HCT116 (cell line): ENCODE results near the gene TRIM67. TPM values are rescaled to one million over a fixed set of nuclear protein-coding genes. Genes with fewer than 3 reads are reported as not detected.

Source experiments
- ATAC-seq: fragments of 200-7000 bp; cut with Tn5 transposase; 2 replicates; pipeline ENCODE4 v1.9.1; 2020; ENCODE audit warnings: mild to moderate bottlenecking, moderate library complexity
- BruUV-seq: library from RNA; stranded (reverse); fragments of 400-500 nt; replicated peaks from 2 replicates; lab custom pipeline; 2021; lab: Mats Ljungman, UMichigan
- CTCF ChIA-PET: fragments of 300-600 bp; sonication (Branson Sonifier 250); formaldehyde crosslinking; loops from one replicate; lab custom pipeline; 2021; ENCODE audit warnings: antibody characterized with exemption; lab: Charles Lee
- POLR2A ChIA-PET: fragments of 300-600, 350-600 bp; sonication (Branson Sonifier 250); formaldehyde crosslinking; loops from one replicate; lab custom pipeline; 2021; ENCODE audit warnings: antibody characterized with exemption; lab: Charles Lee
- RAD21 ChIA-PET, 2 experiments: fragments of 300-600 bp; sonication (Branson Sonifier 250); formaldehyde crosslinking; loops; one replicate each; lab custom pipeline; 2023; ENCODE audit warnings: low total read pairs in 2 of 2; ENCODE audit not compliant: uncharacterized antibody in 2 of 2, unreplicated experiment in 2 of 2, low non-redundant PET in 1 of 2; lab: Charles Lee
- DNase-seq: peaks from one replicate; pipeline ENCODE4 v3.0.0-alpha.2; 2010; ENCODE audit warnings: low read depth, low spot score
- H2AFZ ChIP-seq: fragments of 200-600 bp; shearing (Covaris generic), sonication (generic); 2 replicates; pipeline ENCODE4 v1.6.1; 2017; ENCODE audit warnings: low read depth, mixed run types, mixed read lengths, antibody characterized with exemption, low read length; ENCODE audit not compliant: poor library complexity, severe bottlenecking
- H3K27ac ChIP-seq: 2 replicates; pipeline ENCODE4 v1.5.1; 2012; ENCODE audit warnings: low read depth, low read length
- H3K27me3 ChIP-seq: fragments of 200-600 bp; sonication (generic); 2 replicates; pipeline ENCODE4 v1.6.1; 2016; ENCODE audit warnings: mixed run types, low read length, mixed read lengths; ENCODE audit not compliant: insufficient read depth
- H3K36me3 ChIP-seq, 2 experiments: fragments of 200-500 bp in 1 of 2; fragments of 200-600 bp in 1 of 2; sonication (Bioruptor generic) in 1 of 2; sonication (generic) in 1 of 2; 2 replicates each; pipeline versions ENCODE4 v1.5.1 to v1.6.1; 2014 to 2016; ENCODE audit warnings: low read length in 2 of 2, inconsistent platforms in 1 of 2, mixed read lengths in 1 of 2, mixed run types in 1 of 2; ENCODE audit not compliant: insufficient read depth in 2 of 2, control insufficient read depth in 1 of 2
- H3K4me1 ChIP-seq, 2 experiments: fragments of 200-600 bp in 1 of 2; sonication (generic) in 1 of 2; 2 replicates each; pipeline versions ENCODE4 v1.5.1 to v1.6.1; 2012 to 2017; ENCODE audit warnings: low read length in 2 of 2, inconsistent platforms in 1 of 2, mild to moderate bottlenecking in 1 of 2, mixed read lengths in 1 of 2, mixed run types in 1 of 2, moderate library complexity in 1 of 2; ENCODE audit not compliant: insufficient read depth in 2 of 2, control insufficient read depth in 1 of 2
- H3K4me2 ChIP-seq: fragments of 200-600 bp; sonication (generic); 2 replicates; pipeline ENCODE4 v1.6.1; 2017; ENCODE audit warnings: mixed run types, low read length, mixed read lengths
- H3K4me3 ChIP-seq, 2 experiments: fragments of 200-600 bp in 1 of 2; sonication (generic) in 1 of 2; replicated peaks in 1 of 2; 2 replicates each; pipeline ENCODE4 v1.5.1; 2011 to 2016; ENCODE audit warnings: low read length in 2 of 2, control low read depth in 1 of 2, low read depth in 1 of 2, mild to moderate bottlenecking in 1 of 2, mixed read lengths in 1 of 2, mixed run types in 1 of 2
- H3K79me2 ChIP-seq: fragments of 200-600 bp; sonication (generic); 2 replicates; pipeline ENCODE4 v1.6.1; 2017; ENCODE audit warnings: mild to moderate bottlenecking, mixed run types, low read length, moderate library complexity, mixed read lengths; ENCODE audit not compliant: insufficient read depth
- H3K9ac ChIP-seq: fragments of 200-600 bp; sonication (generic); 2 replicates; pipeline ENCODE4 v1.6.1; 2016; ENCODE audit warnings: low read length, mixed read lengths
- H3K9me2 ChIP-seq: fragments of 200-600 bp; sonication (generic), shearing (Covaris generic); 2 replicates; pipeline ENCODE4 v1.6.1; 2017; ENCODE audit warnings: mixed run types, mild to moderate bottlenecking, moderate library complexity; ENCODE audit not compliant: insufficient read depth
- H3K9me3 ChIP-seq, 2 experiments: fragments of 200-500 bp in 1 of 2; fragments of 200-600 bp in 1 of 2; sonication (Bioruptor generic) in 1 of 2; sonication (generic) in 1 of 2; 2 replicates each; pipeline ENCODE4 v1.6.1; 2014 to 2017; ENCODE audit warnings: low read length in 2 of 2, mixed read lengths in 2 of 2, inconsistent platforms in 1 of 2, low read depth in 1 of 2, mild to moderate bottlenecking in 1 of 2, mixed run types in 1 of 2, moderate library complexity in 1 of 2; ENCODE audit not compliant: control insufficient read depth in 1 of 2, insufficient read depth in 1 of 2
- H4K20me1 ChIP-seq: fragments of 200-600 bp; sonication (generic), shearing (Covaris generic); 2 replicates; pipeline ENCODE4 v1.6.1; 2017; ENCODE audit warnings: mixed run types, mild to moderate bottlenecking, moderate library complexity; ENCODE audit not compliant: insufficient read depth
- CBX3 ChIP-seq: IDR thresholded peaks from 2 replicates; pipeline ENCODE4 v1.6.1; 2012; ENCODE audit warnings: low read depth
- CEBPB ChIP-seq: IDR thresholded peaks from 2 replicates; pipeline ENCODE4 v1.6.1; 2012; ENCODE audit warnings: low read depth
- CTCF ChIP-seq, 3 experiments: fragments of 200-600 bp in 1 of 3; sonication (generic) in 1 of 3; IDR thresholded peaks in 2 of 3; conservative IDR thresholded peaks in 1 of 3; 2 replicates each; pipeline ENCODE4 v1.5.1; 2012 to 2017; ENCODE audit warnings: low read depth in 2 of 3, low read length in 2 of 3, antibody characterized with exemption in 1 of 3, borderline replicate concordance in 1 of 3, control low read depth in 1 of 3, mild to moderate bottlenecking in 1 of 3, mixed read lengths in 1 of 3, mixed run types in 1 of 3, moderate library complexity in 1 of 3; ENCODE audit not compliant: insufficient read depth in 1 of 3
- EZH2phosphoT487 ChIP-seq: fragments of 200-600 bp; IDR thresholded peaks from 2 replicates; pipeline ENCODE4 v1.6.1; 2018; ENCODE audit warnings: antibody characterized with exemption, borderline replicate concordance
- JUND ChIP-seq: IDR thresholded peaks from 2 replicates; pipeline ENCODE4 v1.6.1; 2012
- MAX ChIP-seq: IDR thresholded peaks from 2 replicates; pipeline ENCODE4 v1.6.1; 2012
- POLR2A ChIP-seq: IDR thresholded peaks from 2 replicates; pipeline ENCODE4 v1.7.0; 2011; ENCODE audit warnings: borderline replicate concordance; ENCODE audit not compliant: insufficient read depth, insufficient read length; ENCODE audit errors: extremely low read depth
- POLR2AphosphoS5 ChIP-seq: IDR thresholded peaks from 2 replicates; pipeline ENCODE4 v1.6.1; 2011; ENCODE audit warnings: mild to moderate bottlenecking, low read depth, low read length, moderate library complexity
- RAD21 ChIP-seq: IDR thresholded peaks from 2 replicates; pipeline ENCODE4 v1.6.1; 2012; ENCODE audit warnings: low read depth, mild to moderate bottlenecking
- SIN3A ChIP-seq: IDR thresholded peaks from 2 replicates; pipeline ENCODE4 v1.6.1; 2012; ENCODE audit warnings: low read depth
- SRF ChIP-seq: IDR thresholded peaks from 2 replicates; pipeline ENCODE4 v1.6.1; 2012; ENCODE audit warnings: low read depth
- TCF7L2 ChIP-seq: IDR thresholded peaks from 2 replicates; pipeline ENCODE4 v1.7.0; 2011; ENCODE audit warnings: borderline replicate concordance, inconsistent platforms; ENCODE audit not compliant: insufficient read depth, insufficient read length; ENCODE audit errors: extremely low read depth
- ZBTB33 ChIP-seq: IDR thresholded peaks from 2 replicates; pipeline ENCODE4 v1.6.1; 2011; ENCODE audit warnings: mild to moderate bottlenecking, low read length, moderate library complexity; ENCODE audit not compliant: insufficient replicate concordance; ENCODE audit errors: extremely low read depth
- ZFX ChIP-seq: fragments of 450-650 bp; IDR thresholded peaks from 2 replicates; pipeline ENCODE4 v1.6.1; 2017
- ZNF274 ChIP-seq: fragments of 200-500 bp; sonication (Bioruptor generic); IDR thresholded peaks from 2 replicates; pipeline ENCODE4 v1.6.1; 2014; ENCODE audit warnings: mild to moderate bottlenecking, low read depth, low read length, inconsistent platforms
- intact Hi-C: fragments of 100-400 bp; cut with micrococcal nuclease; formaldehyde crosslinking; loops from 2 replicates; pipeline ENCODE4 v1.10.0; 2022
- total RNA-seq: library from RNA; stranded (reverse); gene quantifications from one replicate; pipeline ENCODE4 v1.2.1, GENCODE V29; 2021; ENCODE audit not compliant: unreplicated experiment

Gene TRIM67
- total RNA-seq, 1 experiment from 2014 or later = 0.02 TPM

DNA sequence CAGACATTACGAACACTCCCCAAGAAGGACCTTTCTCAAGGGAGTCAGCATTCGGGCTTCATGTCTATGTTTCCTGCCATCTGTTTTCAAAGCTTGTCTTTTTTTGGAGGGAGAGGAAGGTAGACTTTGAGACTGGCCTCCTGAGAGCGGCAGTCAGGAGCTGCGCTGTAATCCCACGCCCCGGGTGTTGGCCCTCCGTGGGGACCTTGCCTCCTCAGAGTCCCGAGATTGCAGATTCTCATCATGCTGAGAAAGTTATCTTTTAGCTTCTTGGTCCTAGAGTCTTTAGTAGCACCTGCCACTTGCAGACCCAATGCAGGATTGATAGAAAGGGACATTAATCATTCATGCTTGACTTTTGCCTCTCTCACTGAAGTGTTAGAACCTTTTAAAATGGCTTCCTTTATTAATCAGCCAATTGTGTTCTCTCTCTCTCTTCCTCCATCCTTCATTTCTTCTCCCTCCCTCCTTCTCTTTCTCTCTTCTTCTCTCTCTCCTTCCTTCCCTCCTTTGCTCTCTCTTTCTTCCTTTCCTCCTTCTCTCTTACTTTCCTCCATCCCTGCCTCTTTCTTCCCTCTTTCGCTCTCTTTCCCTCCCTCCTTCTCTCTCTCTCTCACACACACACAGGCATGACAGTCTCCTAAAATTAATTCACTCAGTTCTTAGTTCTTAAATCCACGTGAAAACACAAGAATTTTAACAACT lies 54.0 kb downstream of the TRIM67 start:
- no peaks in the 10 kb centered on the region for H3K27me3 ChIP-seq
- no peaks in the 10 kb centered on the region for H3K9me3 ChIP-seq
- POLR2A ChIA-PET = no interaction called here
- no peaks in the 10 kb centered on the region for H4K20me1 ChIP-seq
- CTCF ChIA-PET = no interaction called here
- TF ChIP-seq CTCF (IDR thresholded peaks at IDR 0.05 in 2 of 3, conservative IDR thresholded peaks at IDR 0.05 in 1 of 3; ENCODE audit: borderline replicate concordance in 1 of 3, insufficient read depth in 1 of 3, low read depth in 2 of 3, low read length in 2 of 3) (no peak), POLR2AphosphoS5 (no peak), MAX (no peak), ZFX (no peak), TCF7L2 (no peak), SIN3A (no peak), CEBPB (no peak), EZH2phosphoT487 (no peak), SRF (no peak), JUND (no peak), POLR2A (no peak), CBX3 (no peak), ZBTB33 (no peak), ZNF274 (no peak), RAD21 (no peak)
- no peaks in the 10 kb centered on the region for H3K36me3 ChIP-seq
- peaks cover 36 to 41% of the 10 kb centered on the region in 2 experiments; a peak in 3 of 4 replicates for H3K4me1 ChIP-seq
- ATAC-seq (no peak), DNase-seq (no peak)
- H3K9me2 ChIP-seq = no peaks in the 10 kb centered on the region
- H3K79me2 ChIP-seq = no peaks in the 10 kb centered on the region
- intact Hi-C loops = no loop called here
- H3K27ac ChIP-seq = no peak overlapping the region
- peak overlapping the region; percentile 57 for H3K4me2 ChIP-seq
- H2AFZ ChIP-seq = peak overlapping the region; percentile 89
- H3K9ac ChIP-seq = no peak overlapping the region; the same call in 1 of the 2 replicates
- RAD21 ChIA-PET = no interaction called here
- no peak overlapping the region for H3K4me3 ChIP-seq
- BruUV-seq = no TSS peak
